HG03460 (cell line): ENCODE results near the gene CAPN6.

Experiments used
- ATAC-seq: cut with Tn5 transposase; IDR thresholded peaks from one replicate; pipeline ENCODE4 v1.9.1; 2021; ENCODE audit not compliant: unreplicated experiment

CAPN6 gene

GRCh38 chrX:111270339-111270738, at the start of gene CAPN6:
CAPN6 (minus strand) TSS chrX:111270483; CDS start chrX:111263936, 6,547 bp downstream.
- ATAC-seq: no peak

GRCh38 chrX:111319451-111319850, 49.2 kb upstream of the CAPN6 start:
- no peak for ATAC-seq

GRCh38 chrX:111318901-111319300, 48.6 kb upstream of the CAPN6 start:
- no peak for ATAC-seq

GRCh38 chrX:111309083-111309482, 38.8 kb upstream of the CAPN6 start:
- no peak for ATAC-seq

- ATAC-seq: no peak
These were observed 37.8 kb upstream of the CAPN6 start for GRCh38 chrX:111308039-111308438.

DNA sequence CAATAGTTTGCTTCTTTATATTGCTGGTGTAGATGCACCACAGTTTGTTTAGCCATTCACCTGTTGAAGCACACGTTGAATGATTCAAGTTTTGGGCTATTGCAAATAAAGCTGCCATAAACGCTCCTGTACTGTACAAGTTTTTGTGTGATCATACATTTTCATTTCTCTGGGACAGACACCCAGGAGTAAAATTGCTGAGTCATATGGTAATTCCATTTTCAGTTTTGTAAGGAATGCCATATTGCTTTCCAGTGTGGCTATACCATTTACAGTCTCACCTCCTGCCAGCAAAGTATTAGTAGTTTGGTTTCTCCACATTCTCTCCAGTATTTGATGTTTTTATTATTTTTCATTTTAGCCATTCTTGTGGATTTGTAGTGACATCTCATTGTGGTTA, 32.0 kb upstream of the CAPN6 start:
- ATAC-seq: no peak

GRCh38 chrX:111288841-111289240, 18.6 kb upstream of the CAPN6 start:
- no peak for ATAC-seq

GRCh38 chrX:111284631-111285293, 14.5 kb upstream of the CAPN6 start:
- ATAC-seq: no peak

DNA sequence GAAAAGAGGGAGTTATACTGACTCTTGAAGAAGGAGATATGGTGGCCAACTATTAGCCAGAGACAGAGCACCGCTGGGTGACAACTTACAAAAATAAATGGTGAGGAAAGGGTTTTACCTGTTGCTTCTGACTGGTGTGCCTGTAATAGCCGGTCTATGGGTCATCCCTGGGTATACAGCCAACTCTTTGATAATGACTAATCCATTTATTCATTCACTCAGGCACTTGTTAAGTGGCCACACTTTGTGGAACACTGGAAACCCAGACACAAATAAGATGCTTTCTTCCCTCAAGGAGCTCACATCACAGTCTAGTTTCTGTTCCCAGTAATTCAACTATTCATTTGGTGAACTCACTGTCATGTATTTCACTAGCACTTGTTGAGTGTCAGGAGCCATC, 13.2 kb upstream of the CAPN6 start:
- no peak for ATAC-seq

DNA sequence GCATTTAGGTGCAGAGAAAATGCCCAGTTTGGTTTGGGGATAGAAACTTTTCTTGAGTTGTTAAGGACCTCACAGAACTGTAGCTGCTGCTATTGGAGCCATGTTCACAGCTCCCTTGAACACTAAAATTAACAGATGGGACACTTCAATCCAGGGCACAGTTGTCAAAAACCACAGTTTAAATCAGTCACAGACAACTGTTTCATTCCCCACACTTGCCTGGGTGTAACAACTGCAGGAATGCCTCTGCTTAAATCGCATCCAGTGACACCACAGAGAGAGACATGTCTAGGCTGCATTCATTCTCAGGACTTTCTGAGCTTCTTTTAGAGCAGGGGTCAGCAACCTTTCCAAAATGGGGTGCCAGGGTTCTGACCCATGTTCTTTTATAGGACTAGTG, 12.7 kb upstream of the CAPN6 start:
- no peak for ATAC-seq

- ATAC-seq: no peak
These were observed 11.9 kb upstream of the CAPN6 start for GRCh38 chrX:111282139-111282538.

DNA sequence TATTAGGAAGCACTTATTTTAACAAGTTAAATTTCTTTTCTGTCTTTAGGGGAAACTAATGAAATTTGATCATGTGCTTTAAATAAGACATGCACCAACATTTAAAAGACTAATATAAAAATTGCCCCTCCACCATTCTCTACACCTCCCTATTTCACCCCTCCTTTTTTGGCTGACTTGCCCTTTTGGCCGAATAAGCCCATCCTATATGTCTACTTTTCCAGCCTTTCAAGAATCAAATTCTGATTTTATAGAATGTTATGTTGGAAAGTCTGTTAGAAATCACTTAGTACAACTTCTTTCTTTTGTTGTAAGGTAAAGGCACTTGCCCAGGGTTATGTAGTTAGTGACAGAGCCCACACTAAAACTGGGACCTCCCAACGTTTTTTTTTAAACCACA, 1.8 kb downstream of the CAPN6 start:
- no peak for ATAC-seq

GRCh38 chrX:111265486-111265885, 4.8 kb downstream of the CAPN6 start:
- no peak for ATAC-seq

DNA sequence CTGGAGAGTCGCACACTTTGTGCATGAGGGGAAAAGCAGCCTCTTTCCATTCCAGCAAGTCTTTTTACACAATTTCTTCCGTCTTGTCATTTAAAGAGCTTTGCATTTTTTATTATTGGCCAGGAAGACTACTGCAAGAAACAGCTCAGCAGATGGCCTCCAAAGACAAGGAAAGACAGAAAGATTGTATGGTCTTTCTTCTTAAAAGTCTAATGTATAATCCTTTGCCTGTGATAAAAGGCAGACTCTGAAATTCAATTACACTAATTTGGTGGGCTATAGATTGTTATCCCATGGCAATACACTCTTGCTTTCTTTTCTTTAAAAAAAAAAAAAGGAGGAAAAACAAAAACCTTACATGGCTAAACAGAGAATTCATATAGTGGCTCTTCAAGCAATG, 5.9 kb downstream of the CAPN6 start:
- no peak for ATAC-seq

DNA sequence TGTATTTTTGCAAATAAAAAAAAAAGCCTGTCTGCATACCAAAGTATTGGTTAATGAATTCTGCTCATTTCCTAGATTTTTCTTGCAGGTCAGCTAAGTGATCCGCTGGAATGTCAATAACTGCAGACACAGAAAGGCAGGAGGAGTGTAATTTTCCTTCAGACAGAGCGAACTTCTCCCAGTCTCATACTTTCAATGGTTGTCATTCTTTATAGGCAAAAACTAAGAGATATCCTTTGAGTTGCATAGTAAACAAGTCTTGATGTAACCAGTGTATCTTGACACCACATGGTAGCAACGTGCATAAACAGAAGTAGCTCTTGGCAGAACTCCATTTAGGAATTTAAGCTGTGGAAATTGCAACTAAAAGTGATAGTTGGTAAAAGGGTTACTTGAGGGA, 8.2 kb downstream of the CAPN6 start:
- ATAC-seq: no peak

DNA sequence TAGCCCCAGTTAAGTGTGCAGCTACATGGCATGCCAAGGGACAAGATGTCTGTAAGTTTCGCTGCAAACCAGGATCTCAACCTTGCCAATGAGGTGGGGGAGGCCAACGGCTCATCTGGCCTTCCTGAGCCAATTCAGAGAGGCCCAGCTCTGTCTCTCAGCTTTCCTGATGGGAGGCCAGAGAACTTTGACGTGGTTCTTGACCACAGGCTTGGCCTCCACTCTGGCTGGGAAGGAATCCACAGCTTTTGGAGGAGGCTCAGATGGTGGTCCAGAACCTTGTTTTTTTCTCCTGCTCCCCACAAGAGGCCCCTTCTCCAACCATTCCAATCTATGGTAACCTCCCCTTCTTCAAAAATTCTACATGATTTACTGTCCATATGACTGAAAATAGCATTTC, 9.8 kb downstream of the CAPN6 start:
- no peak for ATAC-seq

DNA sequence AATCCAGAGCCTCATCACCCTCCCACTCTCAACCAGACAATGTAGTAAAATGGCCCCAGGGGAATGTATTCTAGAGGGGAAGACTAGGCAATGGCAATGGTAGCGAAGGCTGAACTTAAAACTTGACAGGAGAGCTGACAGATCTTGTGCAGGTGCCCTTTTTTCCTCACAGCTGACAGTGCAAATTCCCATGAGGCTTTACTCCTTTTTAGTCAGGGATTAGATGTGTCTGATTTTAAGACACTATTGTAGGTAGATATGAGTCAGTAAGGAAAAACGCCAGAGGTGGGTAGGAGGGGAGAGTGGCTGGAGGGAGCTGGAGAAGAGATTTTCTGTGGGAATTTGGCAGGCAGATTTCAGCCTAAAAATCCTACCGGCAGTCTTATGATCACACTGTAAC, 10.7 kb downstream of the CAPN6 start:
- no peak for ATAC-seq

GRCh38 chrX:111257733-111258132, 12.6 kb downstream of the CAPN6 start:
- no peak for ATAC-seq

DNA sequence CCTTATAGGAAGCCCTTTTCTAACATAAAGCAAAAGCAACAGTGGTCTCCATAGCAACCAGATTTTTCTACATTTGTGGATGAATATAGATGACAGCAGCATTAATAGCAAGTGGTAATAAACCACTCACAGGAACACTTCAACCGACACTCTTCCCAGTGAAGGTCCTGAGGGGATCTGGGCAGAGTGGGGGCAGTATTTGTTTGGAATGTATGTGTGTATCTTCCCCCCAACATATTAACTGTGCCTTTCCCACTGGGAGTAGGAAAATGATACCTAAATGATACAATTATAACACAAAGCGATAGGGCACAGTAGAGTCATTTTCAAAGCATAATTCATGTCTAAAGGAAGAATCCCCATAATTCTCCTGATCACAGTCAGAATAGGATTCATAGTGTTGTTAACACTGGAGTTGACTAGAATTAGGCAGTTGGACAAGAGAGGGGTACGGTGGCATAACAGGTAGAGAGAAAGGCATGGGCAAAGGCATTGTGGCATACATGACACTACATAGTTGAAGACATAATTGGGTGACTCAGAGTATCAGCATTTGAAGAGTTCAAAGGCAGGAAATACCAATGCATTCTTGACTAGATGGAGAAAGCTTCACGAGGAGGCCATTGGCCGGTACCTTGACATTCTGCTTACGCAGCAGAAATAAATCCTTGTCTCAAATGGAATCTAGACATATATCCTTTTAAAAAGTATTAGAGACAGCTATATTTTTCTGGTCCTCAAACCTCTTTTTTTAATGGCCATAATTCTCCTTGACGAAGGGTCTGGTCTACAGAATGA, 15.2 kb downstream of the CAPN6 start:
- no peak for ATAC-seq

GRCh38 chrX:111244235-111244750, 26.0 kb downstream of the CAPN6 start:
- ATAC-seq: no peak

DNA sequence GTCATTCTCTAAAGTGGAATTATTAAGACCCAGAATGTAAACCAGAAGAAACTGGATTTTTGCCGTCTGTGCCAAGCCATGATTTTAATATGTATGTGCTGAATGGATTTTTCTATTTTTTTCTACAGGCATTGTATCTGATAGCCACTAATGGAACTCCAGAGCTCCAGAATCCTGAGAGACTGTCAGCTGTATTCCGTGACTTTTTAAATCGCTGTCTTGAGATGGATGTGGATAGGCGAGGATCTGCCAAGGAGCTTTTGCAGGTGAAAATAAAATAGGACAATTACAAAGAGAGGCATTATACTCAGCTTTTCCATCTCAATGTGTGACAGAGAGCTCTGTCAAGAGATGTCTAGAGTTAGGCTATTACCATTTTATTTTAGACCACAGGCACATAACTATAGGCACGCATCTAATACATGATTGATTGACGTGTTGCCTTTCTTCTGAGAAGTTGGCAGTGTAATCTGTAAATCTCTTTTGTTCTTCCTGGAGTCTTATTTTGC, 53.9 kb downstream of the CAPN6 start:
- no peak for ATAC-seq

DNA sequence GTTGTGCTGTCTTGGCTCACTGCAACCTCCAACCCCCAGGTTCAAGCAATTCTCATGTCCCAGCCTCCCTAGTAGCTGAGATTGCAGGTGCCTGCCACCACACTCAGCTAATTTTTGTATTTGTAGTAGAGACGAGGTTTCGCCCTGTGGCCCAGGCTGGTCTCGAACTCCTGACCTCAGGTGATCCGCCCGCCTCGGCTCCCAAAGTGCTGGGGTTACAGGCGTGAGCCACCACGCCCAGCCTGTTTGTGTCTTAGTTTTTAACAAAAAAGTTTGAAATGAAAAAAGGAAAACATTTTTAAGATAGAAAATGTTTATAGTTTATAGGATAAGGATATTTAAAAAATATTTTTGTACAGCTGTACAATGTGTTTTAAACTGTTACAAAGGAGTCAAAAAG, 62.4 kb downstream of the CAPN6 start:
- ATAC-seq: no peak
